Right lobe of liver (tissue), 6 donors: ENCODE measurements around the gene PLPP2. TPM values are rescaled to one million over a fixed set of nuclear protein-coding genes. Genes with fewer than 3 reads are reported as not detected.

Experiments used
- ATAC-seq, 4 donors: fragments of 200-7000 bp; cut with Tn5 transposase; one replicate each; pipeline ENCODE4 v1.9.1; 2020; ENCODE audit warnings: mild to moderate bottlenecking in 4 of 4, moderate library complexity in 4 of 4
- DNase-seq, 3 donors: peaks; one replicate each; pipeline ENCODE4 v3.0.0-alpha.2; 2020
- H3K27ac ChIP-seq, 3 donors: fragments of 200-600 bp; one replicate each; pipeline ENCODE4 v1.8.0; 2022
- H3K27me3 ChIP-seq, 2 donors: fragments of 200-600 bp; one replicate each; pipeline ENCODE4 v1.8.0; 2022
- H3K36me3 ChIP-seq, 4 donors: fragments of 200-600 bp; sonication (generic) in 1 of 4; one replicate each; pipeline versions ENCODE4 v1.5.1 to v1.8.0; 2017 to 2022; ENCODE audit warnings: control low read depth in 1 of 4
- H3K4me1 ChIP-seq, 4 donors: fragments of 200-600 bp; sonication (generic) in 1 of 4; one replicate each; pipeline versions ENCODE4 v1.5.1 to v1.8.0; 2017 to 2022; ENCODE audit warnings: control low read depth in 1 of 4
- H3K4me3 ChIP-seq, 3 donors: fragments of 200-600 bp; one replicate each; pipeline ENCODE4 v1.8.0; 2022
- H3K9me3 ChIP-seq, 4 donors: fragments of 200-600 bp; sonication (generic) in 1 of 4; one replicate each; pipeline versions ENCODE4 v1.5.1 to v1.8.0; 2017 to 2022; ENCODE audit warnings: control low read depth in 1 of 4
- CTCF ChIP-seq, 4 donors: fragments of 200-600 bp in 3 of 4; fragments of 450-650 bp in 1 of 4; IDR thresholded peaks; one replicate each; pipeline versions ENCODE4 v1.5.1 to v1.8.0; 2016 to 2022; ENCODE audit warnings: antibody characterized with exemption in 4 of 4, mild to moderate bottlenecking in 2 of 4
- POLR2A ChIP-seq: fragments of 450-650 bp; IDR thresholded peaks from one replicate; pipeline ENCODE4 v1.6.1; 2017; ENCODE audit warnings: antibody characterized with exemption, mild to moderate bottlenecking
- WGBS: methylation state at CpG from one replicate; pipeline ENCODE4 v1.1.6; 2018; ENCODE audit warnings: low coverage, low lambda C conversion rate; ENCODE audit not compliant: insufficient coverage; ENCODE audit errors: missing lambda C conversion rate; 5-methylcytosine and 5-hydroxymethylcytosine counted together
- intact Hi-C, 2 donors: fragments of 100-400 bp; cut with DNase I; formaldehyde crosslinking; loops; one replicate each; pipeline versions ENCODE4 v1.11.2 to v1.14.1; 2022
- total RNA-seq, 6 experiments: library from RNA; depleted of rRNA in 2 of 6; stranded (reverse); fragments of >200 nt in 2 of 6; fragmentation: NEBNext Ultra II Directional in 3 of 6; extraction: Animal tissue kit (Norgen Biotek cat#: 25700) in 3 of 6; gene quantifications; one replicate each; pipeline versions ENCODE4 v1.1.0 to v1.2.4, GENCODE V29; 2016 to 2023
- donor health status: DM: no; HTN: yes; CAD: no.
- donor health status: DM: no; HTN: no; CAD: no.
- donor health status: DM: no; HTN: no; CAD: no.
- donor health status: DM: no; HTN: yes; CAD: no.
- donor health status: DM: no; HTN: yes; CAD: no.

Gene PLPP2
- total RNA-seq, 6 experiments from 2014 or later, result 0.83 to 2.7 (median 1.8) TPM

GRCh38 chr19:326871-327270, 35.7 kb upstream of the PLPP2 start:
- peaks cover 4 to 18% (median 12%) of the 10 kb centered on the region in 4 donors for H3K36me3 ChIP-seq
- no peaks in the 10 kb centered on the region for H3K4me1 ChIP-seq
- no peak overlapping the region for H3K4me3 ChIP-seq
- WGBS, result 86% methylated on average over 9 of the region's 15 CpGs
- DNase-seq (no peak), ATAC-seq (no peak)
- intact Hi-C loops, result no loop called here
- H3K27ac ChIP-seq, result no peak overlapping the region
- H3K27me3 ChIP-seq, result no peaks in the 10 kb centered on the region
- H3K9me3 ChIP-seq, result no peaks in the 10 kb centered on the region
- TF ChIP-seq CTCF (IDR thresholded peaks at IDR 0.05), result no peak
- TF ChIP-seq POLR2A, result no peak

GRCh38 chr19:325937-326565, 34.8 kb upstream of the PLPP2 start:
- WGBS, result 94% methylated on average over 17 of the region's 33 CpGs
- Histone ChIP-seq H3K9me3 (no peaks in the 10 kb centered on the region), H3K4me3 (no peak overlapping the region), H3K4me1 (no peaks in the 10 kb centered on the region), H3K27ac (no peak overlapping the region), H3K27me3 (no peaks in the 10 kb centered on the region), H3K36me3 (peaks cover 4 to 18% (median 12%) of the 10 kb centered on the region in 4 donors)
- DNase-seq (no peak), ATAC-seq (no peak)
- TF ChIP-seq CTCF (IDR thresholded peaks at IDR 0.05) (no peak), POLR2A (no peak)
- intact Hi-C loops, result no loop called here

- peak in 1 of 4 donors; percentile 35 for ATAC-seq
- TF ChIP-seq POLR2A (no peak), CTCF (IDR thresholded peaks at IDR 0.05) (no peak)
- 98% methylated on average over 7 of the region's 24 CpGs for WGBS
Measured at GRCh38 chr19:325173-325936, 34.2 kb upstream of the PLPP2 start.

GRCh38 chr19:324716-325115, 33.5 kb upstream of the PLPP2 start:
- ATAC-seq, result no peak
- TF ChIP-seq CTCF (IDR thresholded peaks at IDR 0.05), result no peak
- TF ChIP-seq POLR2A, result no peak
- Histone ChIP-seq H3K4me3 (no peak overlapping the region), H3K4me1 (no peaks in the 10 kb centered on the region), H3K36me3 (peaks cover 4 to 18% (median 8%) of the 10 kb centered on the region in 4 donors), H3K27me3 (no peaks in the 10 kb centered on the region), H3K27ac (no peak overlapping the region), H3K9me3 (no peaks in the 10 kb centered on the region)
- intact Hi-C loops, result no loop called here
- WGBS, result 95% methylated on average over 6 of the region's 8 CpGs
- DNase-seq, result no peak

More at GRCh38 chr19:325173-325936, 34.2 kb upstream of the PLPP2 start:
- H3K27ac ChIP-seq, result no peak overlapping the region
- intact Hi-C loops, result no loop called here
- no peaks in the 10 kb centered on the region for H3K4me1 ChIP-seq
- H3K36me3 ChIP-seq, result peaks cover 4 to 18% (median 10%) of the 10 kb centered on the region in 4 donors
- H3K27me3 ChIP-seq, result no peaks in the 10 kb centered on the region
- no peak overlapping the region for H3K4me3 ChIP-seq
- DNase-seq, result no peak
- H3K9me3 ChIP-seq, result no peaks in the 10 kb centered on the region
